ENCODE data around the gene LMAN2L. TPM values are rescaled to one million over a fixed set of nuclear protein-coding genes. Genes with fewer than 3 reads are reported as not detected.

Gene LMAN2L
- total and polyA plus RNA-seq, 4 donors: 6.4 to 15.1 (median 12.3) TPM

DNA sequence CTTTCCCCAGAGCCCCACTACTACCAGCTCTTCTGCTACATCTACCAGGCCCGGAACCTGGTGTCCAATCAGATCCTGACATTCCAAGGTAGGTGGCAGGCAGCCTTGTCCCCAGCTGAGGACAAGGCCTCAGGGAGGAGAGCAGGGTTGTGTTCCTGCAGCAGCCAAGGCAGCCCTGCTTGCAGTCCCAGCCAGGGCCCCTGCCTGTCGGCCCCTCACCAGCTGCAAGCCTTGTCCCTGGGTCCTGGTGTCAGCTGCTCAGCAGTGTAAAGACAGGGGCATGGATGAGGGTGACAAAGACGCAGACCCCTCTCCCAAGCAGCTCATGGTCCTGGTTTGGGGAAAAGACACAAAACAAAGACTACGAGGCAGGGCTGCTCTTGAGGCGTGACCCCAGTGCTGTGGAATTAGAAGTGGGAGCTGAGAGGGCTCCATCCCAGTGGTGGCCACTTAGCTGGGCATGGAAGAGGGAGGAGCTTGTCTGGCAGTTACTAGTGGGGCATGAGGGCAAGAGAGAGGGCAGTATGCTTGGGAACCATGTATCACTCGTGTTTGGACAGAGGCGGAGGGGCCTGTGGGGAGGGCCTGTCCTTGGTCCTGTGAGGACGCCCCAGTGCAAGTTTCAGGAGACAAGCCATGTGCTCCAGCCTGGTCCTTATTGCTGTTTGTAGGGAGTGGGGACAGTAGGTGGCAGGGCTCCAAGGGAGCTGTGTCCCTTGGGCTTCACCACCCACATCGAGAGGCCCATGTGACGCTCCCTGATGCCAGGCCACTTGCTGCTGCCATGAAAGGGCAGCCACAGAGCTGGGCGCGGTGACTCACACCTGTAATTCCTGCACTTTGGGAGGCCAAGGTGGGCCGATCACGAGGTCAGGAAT is 47.5 kb downstream of the LMAN2L start:
- DNase-seq (ENCODE audit: low spot score): no peak
- H3K4me1 ChIP-seq (ENCODE audit: control insufficient read depth in 4 of 4, insufficient read depth in 4 of 4, low read length in 3 of 4): no peaks in the 10 kb centered on the region
- TF ChIP-seq EGR1 (IDR thresholded peaks at IDR 0.05; ENCODE audit: low read depth in 2 of 2) (no peak), FOXA1 (IDR thresholded peaks at IDR 0.05) (no peak), NR2F2 (IDR thresholded peaks at IDR 0.05) (no peak), RAD21 (IDR thresholded peaks at IDR 0.05) (no peak), JUND (IDR thresholded peaks at IDR 0.05) (no peak), SP1 (IDR thresholded peaks at IDR 0.05) (no peak), GABPA (IDR thresholded peaks at IDR 0.05 in 1 of 2, conservative IDR thresholded peaks at IDR 0.05 in 1 of 2) (no peak), RXRA (IDR thresholded peaks at IDR 0.05) (no peak), TAF1 (conservative IDR thresholded peaks at IDR 0.05) (no peak), YY1 (IDR thresholded peaks at IDR 0.05) (no peak), HNF4A (conservative IDR thresholded peaks at IDR 0.05) (no peak), FOXA2 (IDR thresholded peaks at IDR 0.05) (no peak)
- TF ChIP-seq, protein P1, sequence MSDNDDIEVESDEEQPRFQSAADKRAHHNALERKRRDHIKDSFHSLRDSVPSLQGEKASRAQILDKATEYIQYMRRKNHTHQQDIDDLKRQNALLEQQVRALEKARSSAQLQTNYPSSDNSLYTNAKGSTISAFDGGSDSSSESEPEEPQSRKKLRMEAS (IDR thresholded peaks at IDR 0.05): no peak
- TF ChIP-seq, protein P2, sequence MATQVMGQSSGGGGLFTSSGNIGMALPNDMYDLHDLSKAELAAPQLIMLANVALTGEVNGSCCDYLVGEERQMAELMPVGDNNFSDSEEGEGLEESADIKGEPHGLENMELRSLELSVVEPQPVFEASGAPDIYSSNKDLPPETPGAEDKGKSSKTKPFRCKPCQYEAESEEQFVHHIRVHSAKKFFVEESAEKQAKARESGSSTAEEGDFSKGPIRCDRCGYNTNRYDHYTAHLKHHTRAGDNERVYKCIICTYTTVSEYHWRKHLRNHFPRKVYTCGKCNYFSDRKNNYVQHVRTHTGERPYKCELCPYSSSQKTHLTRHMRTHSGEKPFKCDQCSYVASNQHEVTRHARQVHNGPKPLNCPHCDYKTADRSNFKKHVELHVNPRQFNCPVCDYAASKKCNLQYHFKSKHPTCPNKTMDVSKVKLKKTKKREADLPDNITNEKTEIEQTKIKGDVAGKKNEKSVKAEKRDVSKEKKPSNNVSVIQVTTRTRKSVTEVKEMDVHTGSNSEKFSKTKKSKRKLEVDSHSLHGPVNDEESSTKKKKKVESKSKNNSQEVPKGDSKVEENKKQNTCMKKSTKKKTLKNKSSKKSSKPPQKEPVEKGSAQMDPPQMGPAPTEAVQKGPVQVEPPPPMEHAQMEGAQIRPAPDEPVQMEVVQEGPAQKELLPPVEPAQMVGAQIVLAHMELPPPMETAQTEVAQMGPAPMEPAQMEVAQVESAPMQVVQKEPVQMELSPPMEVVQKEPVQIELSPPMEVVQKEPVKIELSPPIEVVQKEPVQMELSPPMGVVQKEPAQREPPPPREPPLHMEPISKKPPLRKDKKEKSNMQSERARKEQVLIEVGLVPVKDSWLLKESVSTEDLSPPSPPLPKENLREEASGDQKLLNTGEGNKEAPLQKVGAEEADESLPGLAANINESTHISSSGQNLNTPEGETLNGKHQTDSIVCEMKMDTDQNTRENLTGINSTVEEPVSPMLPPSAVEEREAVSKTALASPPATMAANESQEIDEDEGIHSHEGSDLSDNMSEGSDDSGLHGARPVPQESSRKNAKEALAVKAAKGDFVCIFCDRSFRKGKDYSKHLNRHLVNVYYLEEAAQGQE (IDR thresholded peaks at IDR 0.05): no peak
- TF ChIP-seq, protein P3, sequence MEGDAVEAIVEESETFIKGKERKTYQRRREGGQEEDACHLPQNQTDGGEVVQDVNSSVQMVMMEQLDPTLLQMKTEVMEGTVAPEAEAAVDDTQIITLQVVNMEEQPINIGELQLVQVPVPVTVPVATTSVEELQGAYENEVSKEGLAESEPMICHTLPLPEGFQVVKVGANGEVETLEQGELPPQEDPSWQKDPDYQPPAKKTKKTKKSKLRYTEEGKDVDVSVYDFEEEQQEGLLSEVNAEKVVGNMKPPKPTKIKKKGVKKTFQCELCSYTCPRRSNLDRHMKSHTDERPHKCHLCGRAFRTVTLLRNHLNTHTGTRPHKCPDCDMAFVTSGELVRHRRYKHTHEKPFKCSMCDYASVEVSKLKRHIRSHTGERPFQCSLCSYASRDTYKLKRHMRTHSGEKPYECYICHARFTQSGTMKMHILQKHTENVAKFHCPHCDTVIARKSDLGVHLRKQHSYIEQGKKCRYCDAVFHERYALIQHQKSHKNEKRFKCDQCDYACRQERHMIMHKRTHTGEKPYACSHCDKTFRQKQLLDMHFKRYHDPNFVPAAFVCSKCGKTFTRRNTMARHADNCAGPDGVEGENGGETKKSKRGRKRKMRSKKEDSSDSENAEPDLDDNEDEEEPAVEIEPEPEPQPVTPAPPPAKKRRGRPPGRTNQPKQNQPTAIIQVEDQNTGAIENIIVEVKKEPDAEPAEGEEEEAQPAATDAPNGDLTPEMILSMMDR (IDR thresholded peaks at IDR 0.05; ENCODE audit: low read depth, low read length, missing input control): no peak
- TF ChIP-seq, protein P4, sequence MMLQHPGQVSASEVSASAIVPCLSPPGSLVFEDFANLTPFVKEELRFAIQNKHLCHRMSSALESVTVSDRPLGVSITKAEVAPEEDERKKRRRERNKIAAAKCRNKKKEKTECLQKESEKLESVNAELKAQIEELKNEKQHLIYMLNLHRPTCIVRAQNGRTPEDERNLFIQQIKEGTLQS (IDR thresholded peaks at IDR 0.05): no peak
- TF ChIP-seq, protein P5, sequence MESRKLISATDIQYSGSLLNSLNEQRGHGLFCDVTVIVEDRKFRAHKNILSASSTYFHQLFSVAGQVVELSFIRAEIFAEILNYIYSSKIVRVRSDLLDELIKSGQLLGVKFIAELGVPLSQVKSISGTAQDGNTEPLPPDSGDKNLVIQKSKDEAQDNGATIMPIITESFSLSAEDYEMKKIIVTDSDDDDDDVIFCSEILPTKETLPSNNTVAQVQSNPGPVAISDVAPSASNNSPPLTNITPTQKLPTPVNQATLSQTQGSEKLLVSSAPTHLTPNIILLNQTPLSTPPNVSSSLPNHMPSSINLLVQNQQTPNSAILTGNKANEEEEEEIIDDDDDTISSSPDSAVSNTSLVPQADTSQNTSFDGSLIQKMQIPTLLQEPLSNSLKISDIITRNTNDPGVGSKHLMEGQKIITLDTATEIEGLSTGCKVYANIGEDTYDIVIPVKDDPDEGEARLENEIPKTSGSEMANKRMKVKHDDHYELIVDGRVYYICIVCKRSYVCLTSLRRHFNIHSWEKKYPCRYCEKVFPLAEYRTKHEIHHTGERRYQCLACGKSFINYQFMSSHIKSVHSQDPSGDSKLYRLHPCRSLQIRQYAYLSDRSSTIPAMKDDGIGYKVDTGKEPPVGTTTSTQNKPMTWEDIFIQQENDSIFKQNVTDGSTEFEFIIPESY (IDR thresholded peaks at IDR 0.05): no peak
- no peaks in the 10 kb centered on the region for H3K9me3 ChIP-seq (ENCODE audit: control insufficient read depth in 4 of 4, low read length in 3 of 4)
- no peak overlapping the region for H3K4me3 ChIP-seq (ENCODE audit: low read depth in 1 of 3, low read length in 3 of 3)
- no peak overlapping the region for H3K27ac ChIP-seq (ENCODE audit: low read depth in 1 of 2, low read length in 2 of 2)
- H3K27me3 ChIP-seq (ENCODE audit: control insufficient read depth in 4 of 4, insufficient read depth in 4 of 4, low read length in 3 of 4): no peaks in the 10 kb centered on the region
- WGBS: 95% methylated on average over 14 of the region's 14 CpGs
- H3K9ac ChIP-seq (ENCODE audit: low read depth in 1 of 2, low read length in 2 of 2): no peak overlapping the region
- no peaks in the 10 kb centered on the region for H3K36me3 ChIP-seq (ENCODE audit: control insufficient read depth in 4 of 4, insufficient read depth in 3 of 4, low read depth in 1 of 4, low read length in 3 of 4)
